BLaER1 treated with 17β-estradiol and CSF1 and Interleukin-3, amounts not matched to agents 10 nM and 100 nM (cell line): Measurements from ENCODE around the gene HLA-DQB1.
"Not testable (repeated sequence)": the region's sequence is repeated elsewhere in the genome, so short reads cannot be mapped to it uniquely, and the experiment has no call there.

ENCODE experiments used
- H3K27ac ChIP-seq, 11 experiments: shearing (Covaris generic); formaldehyde crosslinking; 2 replicates each; pipeline ENCODE4 v1.8.1; 2022
- H3K27me3 ChIP-seq, 11 experiments: shearing (Covaris generic); formaldehyde crosslinking; 2 replicates each; pipeline ENCODE4 v1.8.1; 2022
- H3K36me3 ChIP-seq, 11 experiments: shearing (Covaris generic); formaldehyde crosslinking; 2 replicates each; pipeline ENCODE4 v1.8.1; 2022
- H3K4me1 ChIP-seq, 10 experiments: shearing (Covaris generic); formaldehyde crosslinking; 2 replicates each; pipeline ENCODE4 v1.8.1; 2022
- H3K4me2 ChIP-seq, 11 experiments: shearing (Covaris generic); formaldehyde crosslinking; 2 replicates each; pipeline ENCODE4 v1.8.1; 2022
- H3K4me3 ChIP-seq, 10 experiments: shearing (Covaris generic); formaldehyde crosslinking; 2 replicates each; pipeline ENCODE4 v1.8.1; 2022
- H3K9ac ChIP-seq, 11 experiments: shearing (Covaris generic); formaldehyde crosslinking; 2 replicates each; pipeline ENCODE4 v1.8.1; 2022
- H3K9me3 ChIP-seq, 11 experiments: shearing (Covaris generic); formaldehyde crosslinking; replicated peaks in 1 of 11; 2 replicates each; pipeline ENCODE4 v1.8.1; 2022
- H4K20me1 ChIP-seq, 11 experiments: shearing (Covaris generic); formaldehyde crosslinking; 2 replicates each; pipeline ENCODE4 v1.8.1; 2022
- Cebpa-rat ChIP-seq, 11 experiments: shearing (Covaris generic); IDR thresholded peaks; 2 replicates each; pipeline ENCODE4 v1.8.1; 2022

HLA-DQB1 gene

DNA sequence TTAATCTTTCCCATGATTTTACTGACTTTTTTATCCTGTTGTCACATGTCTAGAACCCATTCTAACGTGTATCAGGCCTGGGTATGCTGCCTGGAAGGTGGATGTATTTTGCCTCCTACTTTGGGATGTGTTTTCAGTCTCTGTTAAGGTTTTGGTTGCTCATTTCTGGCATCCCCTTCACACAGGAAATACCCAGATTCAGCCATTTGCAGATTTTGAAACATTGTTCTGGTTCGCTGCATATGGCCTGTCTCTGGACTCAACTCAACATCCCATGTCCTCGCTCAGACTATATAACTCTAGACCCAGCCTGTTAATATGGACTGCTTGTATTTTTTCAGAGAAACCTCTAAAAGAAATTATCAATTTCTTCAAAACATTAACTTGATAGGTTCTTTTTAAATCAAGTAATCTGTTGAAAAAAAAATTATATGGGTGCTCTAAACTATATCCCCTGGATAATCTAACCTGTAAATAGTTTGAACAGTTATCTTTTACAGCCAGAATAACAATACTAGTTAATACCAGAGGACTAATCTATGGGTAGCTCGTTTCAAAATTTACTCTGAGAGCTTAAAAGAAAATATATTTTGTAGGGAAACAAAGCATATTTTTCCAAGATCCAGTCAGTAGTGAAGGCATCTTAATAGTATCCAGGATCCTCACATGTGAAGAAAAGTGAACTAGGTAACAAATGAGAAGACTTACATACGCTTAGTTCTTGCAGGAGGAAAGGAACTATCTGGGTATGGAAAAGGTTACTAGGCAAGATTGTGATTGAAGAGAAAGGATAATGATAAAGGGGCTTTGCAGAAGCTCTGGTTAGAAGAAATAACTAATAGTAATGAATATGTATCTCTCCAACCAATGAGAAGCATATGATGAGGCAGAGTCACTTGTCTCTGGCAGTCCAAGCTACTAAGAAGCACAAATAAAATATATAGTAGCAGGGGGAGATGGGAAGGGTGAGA is 23.4 kb upstream of the HLA-DQB1 start:
- no peaks in the 10 kb centered on the region for H4K20me1 ChIP-seq
- no peaks in the 10 kb centered on the region for H3K36me3 ChIP-seq
- no peaks in the 10 kb centered on the region; a peak in 1 of 22 replicates for H3K9me3 ChIP-seq
- peaks cover 0 to 19% (median 2%) of the 10 kb centered on the region in 10 experiments; a peak in 8 of 20 replicates for H3K4me1 ChIP-seq
- H3K9ac ChIP-seq: no peak overlapping the region
- no peaks in the 10 kb centered on the region for H3K27me3 ChIP-seq
- H3K4me3 ChIP-seq: no peak overlapping the region
- no peak overlapping the region for H3K27ac ChIP-seq
- peak overlapping the region in 1 of 11 experiments; percentile 2; a peak in 2 of 22 replicates for H3K4me2 ChIP-seq
- TF ChIP-seq Cebpa-rat (IDR thresholded peaks at IDR 0.05): no peak

DNA sequence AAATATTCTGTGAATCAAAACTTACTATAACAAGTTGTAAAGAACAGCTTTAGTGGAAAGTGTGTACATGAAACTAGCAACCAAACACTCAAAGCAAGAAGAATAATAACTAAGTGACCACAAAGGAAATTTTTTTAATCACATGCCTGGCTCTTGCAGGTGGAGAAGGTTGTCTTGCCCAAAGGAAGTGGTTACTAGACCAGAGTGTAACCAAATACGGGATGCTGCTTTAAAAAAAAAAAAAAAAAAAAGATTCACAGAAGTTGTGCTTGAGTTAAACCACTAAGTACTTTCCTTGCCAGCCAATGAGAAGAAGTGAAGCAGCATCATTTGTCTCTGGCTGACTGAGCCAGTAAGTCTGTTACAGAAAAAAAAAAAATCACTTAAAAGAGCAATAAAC is 19.1 kb upstream of the HLA-DQB1 start:
- Histone ChIP-seq H3K27me3 (no peaks in the 10 kb centered on the region), H4K20me1 (no peaks in the 10 kb centered on the region), H3K4me2 (peak overlapping the region in 3 of 11 experiments; percentile 4 to 40 (median 28); a peak in 4 of 22 replicates), H3K4me1 (peaks cover 0 to 19% (median 2%) of the 10 kb centered on the region in 10 experiments; a peak in 8 of 20 replicates), H3K27ac (no peak overlapping the region; a peak in 1 of 22 replicates), H3K9me3 (peaks cover 0 to 3% (median 0%) of the 10 kb centered on the region in 11 experiments; a peak in 2 of 22 replicates), H3K9ac (no peak overlapping the region), H3K36me3 (no peaks in the 10 kb centered on the region), H3K4me3 (no peak overlapping the region)
- no peak for TF ChIP-seq Cebpa-rat (IDR thresholded peaks at IDR 0.05)

DNA sequence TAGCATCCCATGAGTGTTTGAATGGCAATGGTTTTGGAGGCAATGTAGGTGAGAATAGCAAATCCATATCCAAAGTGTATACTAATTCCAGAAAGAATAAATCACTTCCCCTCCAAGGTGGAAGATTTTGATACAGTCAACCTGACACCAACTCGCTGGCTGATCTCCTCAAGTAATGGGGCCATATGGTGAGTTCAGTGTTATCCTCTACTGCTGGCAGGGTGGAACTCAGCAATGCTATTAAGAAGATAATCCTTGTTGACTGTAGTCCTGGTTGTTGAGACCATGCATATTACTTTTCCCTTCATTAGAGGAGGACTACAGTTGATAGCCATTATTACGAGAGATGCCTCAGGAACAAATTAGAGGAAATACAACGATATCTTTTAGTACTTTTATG is 17.8 kb upstream of the HLA-DQB1 start:
- H3K9ac ChIP-seq: no peak overlapping the region
- H3K4me1 ChIP-seq: peaks cover 0 to 19% (median 2%) of the 10 kb centered on the region in 10 experiments; a peak in 8 of 20 replicates

DNA sequence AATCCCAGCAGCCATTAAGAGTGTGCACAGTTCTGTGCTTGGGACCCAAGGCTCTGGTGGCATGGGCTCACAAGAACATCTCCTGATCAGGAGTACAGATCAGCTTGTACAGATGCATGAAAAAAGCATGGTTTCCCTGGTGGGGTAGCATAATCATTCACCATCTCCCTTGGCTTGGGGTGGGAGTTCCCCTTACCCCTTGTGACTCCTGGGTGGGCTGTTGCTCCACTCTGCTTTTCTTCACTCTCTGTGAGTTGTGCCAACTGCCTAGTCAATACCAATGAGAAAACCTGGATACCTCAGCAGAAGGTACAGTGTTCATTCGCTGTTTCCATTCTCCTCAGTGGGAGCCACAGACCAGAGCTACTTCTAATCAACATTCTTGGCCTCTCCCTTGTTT is 13.6 kb upstream of the HLA-DQB1 start:
- Histone ChIP-seq H3K9me3 (peaks cover 0 to 3% (median 0%) of the 10 kb centered on the region in 11 experiments; a peak in 2 of 22 replicates), H3K27me3 (no peaks in the 10 kb centered on the region), H3K27ac (no peak overlapping the region), H3K36me3 (no peaks in the 10 kb centered on the region), H3K4me2 (no peak overlapping the region), H3K4me1 (peaks cover 0 to 3% (median 0%) of the 10 kb centered on the region in 10 experiments; a peak in 4 of 20 replicates), H3K9ac (no peak overlapping the region), H3K4me3 (no peak overlapping the region), H4K20me1 (no peaks in the 10 kb centered on the region)
- no peak for TF ChIP-seq Cebpa-rat (IDR thresholded peaks at IDR 0.05)

More for the DNA sequence above, 17.8 kb upstream of the HLA-DQB1 start:
- H3K36me3 ChIP-seq: no peaks in the 10 kb centered on the region
- no peaks in the 10 kb centered on the region for H3K27me3 ChIP-seq
- TF ChIP-seq Cebpa-rat (IDR thresholded peaks at IDR 0.05): no peak
- no peaks in the 10 kb centered on the region for H4K20me1 ChIP-seq
- H3K4me2 ChIP-seq: no peak overlapping the region
- no peak overlapping the region for H3K27ac ChIP-seq
- H3K9me3 ChIP-seq: peaks cover 0 to 3% (median 0%) of the 10 kb centered on the region in 11 experiments; a peak in 2 of 22 replicates
- H3K4me3 ChIP-seq: no peak overlapping the region

DNA sequence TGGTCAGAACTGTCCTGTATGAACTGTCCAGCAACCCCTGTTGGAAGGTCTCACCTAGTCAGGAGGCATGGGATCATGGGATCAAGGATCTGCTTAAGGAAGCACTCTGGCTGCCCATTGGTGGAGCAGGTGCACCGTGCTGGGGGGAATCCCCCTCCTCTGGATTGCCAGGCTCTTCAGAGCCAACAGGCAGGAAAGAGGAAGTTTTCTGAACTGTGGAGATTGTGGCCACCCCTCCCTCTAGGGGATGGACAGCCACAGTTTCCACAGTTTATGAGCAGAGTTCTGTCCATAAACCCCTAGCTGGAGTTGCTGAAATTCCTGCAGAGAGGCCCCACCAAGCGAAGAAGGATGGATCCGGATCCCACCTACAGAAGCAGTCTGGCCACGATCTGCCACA is 13.0 kb upstream of the HLA-DQB1 start:
- Histone ChIP-seq H3K27ac (no peak overlapping the region), H3K36me3 (no peaks in the 10 kb centered on the region), H3K4me1 (no peaks in the 10 kb centered on the region), H3K9me3 (peaks cover 0 to 3% (median 0%) of the 10 kb centered on the region in 11 experiments; a peak in 2 of 22 replicates), H3K9ac (no peak overlapping the region), H4K20me1 (no peaks in the 10 kb centered on the region), H3K4me2 (no peak overlapping the region), H3K27me3 (no peaks in the 10 kb centered on the region), H3K4me3 (no peak overlapping the region)
- no peak for TF ChIP-seq Cebpa-rat (IDR thresholded peaks at IDR 0.05)

DNA sequence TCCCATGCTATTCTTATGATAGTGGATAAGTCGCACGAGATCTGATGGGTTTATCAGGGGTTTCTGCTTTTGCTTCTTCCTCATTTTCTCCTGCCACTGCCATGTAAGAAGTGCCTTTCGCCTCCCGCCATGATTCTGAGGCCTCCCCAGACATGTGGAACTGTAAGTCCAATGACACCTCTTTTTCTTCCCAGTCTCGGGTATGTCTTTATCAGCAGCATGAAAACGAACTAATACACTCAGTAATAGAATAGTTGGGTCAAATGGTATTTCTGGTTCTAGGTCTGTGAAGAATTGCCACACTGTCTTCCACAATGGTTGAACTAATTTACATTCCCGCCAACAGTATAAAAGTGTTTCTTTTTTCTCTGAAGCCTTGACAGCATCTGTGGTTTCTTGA is 7.7 kb upstream of the HLA-DQB1 start:
- not testable (repeated sequence) for H3K4me3 ChIP-seq, H3K9me3 ChIP-seq, H3K36me3 ChIP-seq, H3K9ac ChIP-seq, H4K20me1 ChIP-seq, H3K4me1 ChIP-seq, H3K27me3 ChIP-seq, H3K27ac ChIP-seq, H3K4me2 ChIP-seq

DNA sequence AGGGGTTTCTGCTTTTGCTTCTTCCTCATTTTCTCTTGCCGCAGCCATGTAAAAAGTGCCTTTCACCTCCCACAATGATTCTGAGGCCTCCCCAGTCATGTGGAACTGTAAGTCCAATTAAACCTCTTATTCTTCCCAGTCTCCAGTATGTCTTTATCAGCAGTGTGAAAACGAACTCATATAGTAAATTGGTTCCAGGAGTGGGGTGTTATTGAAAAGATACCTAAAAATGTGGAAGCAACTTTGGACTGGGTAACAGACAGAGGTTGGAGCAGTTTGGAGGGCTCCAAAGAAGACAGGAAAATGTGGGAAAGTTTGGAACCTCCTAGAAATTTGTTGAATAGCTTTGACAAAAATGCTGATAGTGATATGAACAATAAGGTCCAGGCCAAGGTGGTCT is 5.5 kb upstream of the HLA-DQB1 start:
- H3K27me3 ChIP-seq, H3K4me2 ChIP-seq, H3K27ac ChIP-seq, H3K4me3 ChIP-seq, H4K20me1 ChIP-seq, H3K9ac ChIP-seq, H3K9me3 ChIP-seq, H3K36me3 ChIP-seq, H3K4me1 ChIP-seq: not testable (repeated sequence)

DNA sequence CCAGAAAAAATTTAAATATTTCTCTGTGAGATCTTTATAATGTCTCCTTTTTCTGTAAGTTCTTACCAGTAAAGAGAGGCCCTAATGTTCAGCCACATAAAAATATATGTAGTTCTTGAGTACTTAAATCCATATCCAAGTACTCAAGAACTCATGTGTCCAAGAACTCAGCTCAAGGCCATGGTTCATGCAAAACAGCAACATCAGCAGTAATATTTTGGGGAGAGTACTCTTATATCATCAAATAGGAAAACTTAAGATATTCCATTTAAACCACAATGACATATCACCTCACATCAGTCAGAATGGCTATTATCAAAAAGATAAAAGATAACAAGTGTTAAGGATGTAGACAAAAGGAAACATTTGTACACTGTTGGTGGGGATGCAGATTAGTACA is 3.4 kb upstream of the HLA-DQB1 start:
- Histone ChIP-seq H3K9me3 (no peaks in the 10 kb centered on the region), H4K20me1 (no peaks in the 10 kb centered on the region), H3K27ac (no peak overlapping the region), H3K4me1 (no peaks in the 10 kb centered on the region; a peak in 2 of 20 replicates), H3K4me3 (no peak overlapping the region), H3K36me3 (no peaks in the 10 kb centered on the region), H3K4me2 (no peak overlapping the region), H3K9ac (no peak overlapping the region), H3K27me3 (peaks cover 0 to 6% (median 3%) of the 10 kb centered on the region in 11 experiments; a peak in 13 of 22 replicates)
- no peak for TF ChIP-seq Cebpa-rat (IDR thresholded peaks at IDR 0.05)

DNA sequence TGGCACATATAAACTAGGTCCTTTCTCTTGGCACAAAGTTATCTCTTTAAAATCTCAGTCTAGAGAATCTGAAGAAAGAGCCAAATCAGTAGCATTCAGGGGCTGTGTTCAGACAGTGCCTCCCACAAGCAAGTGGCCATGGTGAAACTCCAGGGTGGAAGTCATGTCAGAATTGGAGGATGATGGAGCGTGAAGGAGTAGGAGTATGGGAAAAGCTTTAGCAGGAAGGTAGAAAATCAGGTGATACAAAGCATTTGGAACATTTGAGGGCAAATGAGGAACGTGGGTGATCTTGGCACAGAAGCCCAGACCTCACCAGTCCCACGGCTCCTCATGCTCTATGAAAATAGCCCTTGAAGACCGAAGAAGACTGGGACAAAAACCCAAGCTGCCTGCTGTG is 2.8 kb upstream of the HLA-DQB1 start:
- no peak for TF ChIP-seq Cebpa-rat (IDR thresholded peaks at IDR 0.05)
- no peaks in the 10 kb centered on the region; a peak in 2 of 20 replicates for H3K4me1 ChIP-seq
- H4K20me1 ChIP-seq: no peaks in the 10 kb centered on the region
- no peak overlapping the region for H3K9ac ChIP-seq
- H3K27ac ChIP-seq: no peak overlapping the region
- peaks cover 0 to 10% (median 6%) of the 10 kb centered on the region in 11 experiments; a peak in 13 of 22 replicates for H3K27me3 ChIP-seq
- H3K36me3 ChIP-seq: no peaks in the 10 kb centered on the region
- no peak overlapping the region for H3K4me2 ChIP-seq
- no peak overlapping the region for H3K4me3 ChIP-seq
- no peaks in the 10 kb centered on the region for H3K9me3 ChIP-seq
